ENCODE measurements around the gene NSUN7. TPM values are rescaled to one million over a fixed set of nuclear protein-coding genes. Genes with fewer than 3 reads are reported as not detected.

The NSUN7 gene
- total RNA-seq, 1 experiment from 2014 or later: 1.1 TPM

GRCh38 chr4:40769266-40769665 is 19.5 kb downstream of the NSUN7 start:
- TF ChIP-seq SIN3A (IDR thresholded peaks at IDR 0.05; ENCODE audit: borderline replicate concordance, insufficient read depth, low read depth, low read length): no peak
- no peak for TF ChIP-seq REST (IDR thresholded peaks at IDR 0.05; ENCODE audit: insufficient read depth in 1 of 2, low read depth in 2 of 2, low read length in 1 of 2)
- TF ChIP-seq CTCF (IDR thresholded peaks at IDR 0.05): no peak
- no peak for TF ChIP-seq TCF7L2 (IDR thresholded peaks at IDR 0.05; ENCODE audit: low read depth, low read length)
- TF ChIP-seq POLR2AphosphoS5 (IDR thresholded peaks at IDR 0.05; ENCODE audit: low read depth, low read length): no peak
- in situ Hi-C loops (cut with HindIII; ENCODE audit: low pct_unique_long_range_greater_than_20kb, low sequenced_read_pairs) (no loop called here), intact Hi-C loops (cut with micrococcal nuclease; ENCODE audit: unreplicated experiment) (no loop called here)
- no peaks in the 10 kb centered on the region for H3K9me3 ChIP-seq (ENCODE audit: control insufficient read depth, insufficient read depth, low read depth, low read length)
- H3K27ac ChIP-seq (ENCODE audit: low read length): no peak overlapping the region
- CTCF ChIA-PET: no interaction called here
- H3K4me3 ChIP-seq (ENCODE audit: low read depth in 2 of 2, low read length in 2 of 2): no peak overlapping the region
- POLR2A ChIA-PET: no interaction called here
- ATAC-seq (no peak), DNase-seq (ENCODE audit: low read depth, low spot score) (no peak)
- BruUV-seq (replicated peaks): no TSS peak
- no peaks in the 10 kb centered on the region for H3K27me3 ChIP-seq (ENCODE audit: control insufficient read depth, insufficient read depth, low read length)
- H3K4me1 ChIP-seq (ENCODE audit: control insufficient read depth, insufficient read depth, low read length): no peaks in the 10 kb centered on the region
- H3K36me3 ChIP-seq (ENCODE audit: control insufficient read depth, insufficient read depth, low read length): no peaks in the 10 kb centered on the region

- DNase-seq (ENCODE audit: low read depth, low spot score) (no peak), ATAC-seq (no peak)
- POLR2A ChIA-PET: no interaction called here
- Histone ChIP-seq H3K36me3 (ENCODE audit: control insufficient read depth, insufficient read depth, low read length) (no peaks in the 10 kb centered on the region), H3K27me3 (ENCODE audit: control insufficient read depth, insufficient read depth, low read length) (no peaks in the 10 kb centered on the region), H3K27ac (ENCODE audit: low read length) (no peak overlapping the region), H3K4me1 (ENCODE audit: control insufficient read depth, insufficient read depth, low read length) (no peaks in the 10 kb centered on the region), H3K9me3 (ENCODE audit: control insufficient read depth, insufficient read depth, low read depth, low read length) (no peaks in the 10 kb centered on the region), H3K4me3 (ENCODE audit: low read depth in 2 of 2, low read length in 2 of 2) (no peak overlapping the region)
- intact Hi-C loops (cut with micrococcal nuclease; ENCODE audit: unreplicated experiment) (no loop called here), in situ Hi-C loops (cut with HindIII; ENCODE audit: low pct_unique_long_range_greater_than_20kb, low sequenced_read_pairs) (no loop called here)
- CTCF ChIA-PET: interaction anchor here (0.8 kb wide), 1 partner anchor 142 kb away, joined by 3 read pairs; no protein-coding TSS in a partner anchor
- BruUV-seq (replicated peaks): no TSS peak
- TF ChIP-seq POLR2AphosphoS5 (IDR thresholded peaks at IDR 0.05; ENCODE audit: low read depth, low read length) (no peak), CTCF (IDR thresholded peaks at IDR 0.05) (no peak), SIN3A (IDR thresholded peaks at IDR 0.05; ENCODE audit: borderline replicate concordance, insufficient read depth, low read depth, low read length) (no peak), TCF7L2 (IDR thresholded peaks at IDR 0.05; ENCODE audit: low read depth, low read length) (no peak), REST (IDR thresholded peaks at IDR 0.05; ENCODE audit: insufficient read depth in 1 of 2, low read depth in 2 of 2, low read length in 1 of 2) (no peak)
These were observed 28.3 kb downstream of the NSUN7 start for GRCh38 chr4:40778090-40778489.

All from Panc1 (cell line).